Panc1 (cell line): ENCODE measurements around the gene CORO2B. TPM values are rescaled to one million over a fixed set of nuclear protein-coding genes. Genes with fewer than 3 reads are reported as not detected.

Source experiments
- ATAC-seq: fragments of 200-7000 bp; cut with Tn5 transposase; 2 replicates; pipeline ENCODE4 v1.9.1; 2020; ENCODE audit warnings: mild to moderate bottlenecking, moderate library complexity
- BruUV-seq: library from RNA; stranded (reverse); fragments of 400-500 nt; replicated peaks from 2 replicates; lab custom pipeline; 2021; lab: Mats Ljungman, UMichigan
- CTCF ChIA-PET: fragments of 300-600 bp; sonication (Branson Sonifier 250); formaldehyde crosslinking; loops from one replicate; lab custom pipeline; 2022; ENCODE audit warnings: antibody characterized with exemption; lab: Charles Lee
- POLR2A ChIA-PET: fragments of 300-600 bp; sonication (Branson Sonifier 250); formaldehyde crosslinking; loops from one replicate; lab custom pipeline; 2022; ENCODE audit warnings: antibody characterized with exemption; lab: Charles Lee
- DNase-seq: peaks from one replicate; pipeline ENCODE4 v3.0.0-alpha.2; 2010; ENCODE audit warnings: low read depth, low spot score
- H3K27ac ChIP-seq: 2 replicates; pipeline ENCODE4 v1.5.1; 2011; ENCODE audit warnings: mild to moderate bottlenecking, low read length, inconsistent platforms
- H3K27me3 ChIP-seq: fragments of 200-500 bp; sonication (Bioruptor generic); 2 replicates; pipeline ENCODE4 v1.6.0; 2014; ENCODE audit warnings: low read length, inconsistent platforms; ENCODE audit not compliant: control insufficient read depth, insufficient read depth
- H3K36me3 ChIP-seq: fragments of 200-500 bp; sonication (Bioruptor generic); 2 replicates; pipeline ENCODE4 v1.5.1; 2014; ENCODE audit warnings: inconsistent platforms, mild to moderate bottlenecking, low read length, moderate library complexity; ENCODE audit not compliant: control insufficient read depth, insufficient read depth
- H3K4me1 ChIP-seq: 2 replicates; pipeline ENCODE4 v1.5.1; 2011; ENCODE audit warnings: inconsistent platforms, mild to moderate bottlenecking, low read length, moderate library complexity; ENCODE audit not compliant: control insufficient read depth, insufficient read depth
- H3K4me3 ChIP-seq, 2 experiments: 2 replicates each; pipeline ENCODE4 v1.5.1; 2011 to 2012; ENCODE audit warnings: low read depth in 2 of 2, low read length in 2 of 2, mild to moderate bottlenecking in 2 of 2, inconsistent platforms in 1 of 2, moderate library complexity in 1 of 2
- H3K9me3 ChIP-seq: fragments of 200-500 bp; sonication (Bioruptor generic); 2 replicates; pipeline ENCODE4 v1.5.1; 2014; ENCODE audit warnings: low read depth, mild to moderate bottlenecking, inconsistent platforms, low read length, moderate library complexity; ENCODE audit not compliant: control insufficient read depth, insufficient read depth
- POLR2AphosphoS5 ChIP-seq: IDR thresholded peaks from 2 replicates; pipeline ENCODE4 v1.6.1; 2012; ENCODE audit warnings: mild to moderate bottlenecking, low read depth, low read length, moderate library complexity
- SIN3A ChIP-seq: IDR thresholded peaks from 2 replicates; pipeline ENCODE4 v1.6.1; 2012; ENCODE audit warnings: low read depth, mild to moderate bottlenecking, low read length, moderate library complexity, borderline replicate concordance; ENCODE audit not compliant: insufficient read depth
- TCF7L2 ChIP-seq: IDR thresholded peaks from 2 replicates; pipeline ENCODE4 v1.6.1; 2011; ENCODE audit warnings: mild to moderate bottlenecking, low read depth, low read length, inconsistent platforms
- in situ Hi-C: cut with HindIII; loops from 2 replicates; pipeline ENCODE4 v1.10.0; 2016; ENCODE audit warnings: low sequenced_read_pairs, low pct_unique_long_range_greater_than_20kb
- intact Hi-C: fragments of 100-400 bp; cut with micrococcal nuclease; formaldehyde crosslinking; loops from one replicate; pipeline ENCODE4 v1.10.0; 2022; ENCODE audit not compliant: unreplicated experiment
- total RNA-seq: library from RNA; stranded (reverse); gene quantifications from one replicate; pipeline ENCODE4 v1.2.1, GENCODE V29; 2021; ENCODE audit not compliant: unreplicated experiment
- TF ChIP-seq, protein P1 (sequence below), 2 experiments: IDR thresholded peaks; 2 replicates each; pipeline ENCODE4 v1.6.1; 2011 to 2012; ENCODE audit warnings: low read depth in 2 of 2, control low read depth in 1 of 2, low read length in 1 of 2, mild to moderate bottlenecking in 1 of 2, moderate library complexity in 1 of 2; ENCODE audit not compliant: insufficient read depth in 1 of 2
- TF ChIP-seq, protein P2 (sequence below): fragments of 450-650 bp; IDR thresholded peaks from 2 replicates; pipeline ENCODE4 v1.5.1; 2017; ENCODE audit warnings: mild to moderate bottlenecking

CORO2B gene
- total RNA-seq, 1 experiment from 2014 or later, result 0.36 TPM

DNA sequence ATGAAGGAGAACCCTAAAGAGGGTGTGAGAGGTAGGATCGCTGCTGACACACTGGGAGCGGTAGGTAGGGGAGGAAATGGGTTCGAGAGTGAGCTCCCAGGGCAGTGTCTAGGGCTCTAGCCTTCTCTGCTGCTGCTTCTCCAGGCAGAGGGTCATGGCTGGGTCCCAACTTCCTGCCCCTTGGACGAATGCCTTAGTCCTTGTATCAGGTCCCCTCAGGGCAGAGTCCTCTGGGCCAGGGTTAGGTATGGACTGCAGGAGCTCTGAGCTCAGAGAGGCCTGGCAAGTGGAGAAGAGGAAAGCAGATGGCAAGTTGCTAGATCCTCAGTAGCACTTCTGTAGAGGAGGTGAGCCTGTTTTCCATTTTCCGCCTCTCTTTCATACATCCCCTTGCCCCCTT, 2.9 kb downstream of the CORO2B start:
- in situ Hi-C loops (no loop called here), intact Hi-C loops (no loop called here)
- H3K36me3 ChIP-seq, result no peaks in the 10 kb centered on the region
- no peak for ATAC-seq
- no peak for DNase-seq
- peaks cover 3% of the 10 kb centered on the region; the same call in 1 of the 2 replicates for H3K4me1 ChIP-seq
- no peak overlapping the region for H3K27ac ChIP-seq
- H3K4me3 ChIP-seq, result no peak overlapping the region
- ChIA-PET POLR2A (no interaction called here), CTCF (interaction anchor here (0.6 to 0.7 kb wide), 2 partner anchors 94 to 450 kb away, joined by 3 to 5 read pairs; no protein-coding TSS in a partner anchor)
- H3K27me3 ChIP-seq, result peaks cover 5% of the 10 kb centered on the region
- TF ChIP-seq, protein P1, sequence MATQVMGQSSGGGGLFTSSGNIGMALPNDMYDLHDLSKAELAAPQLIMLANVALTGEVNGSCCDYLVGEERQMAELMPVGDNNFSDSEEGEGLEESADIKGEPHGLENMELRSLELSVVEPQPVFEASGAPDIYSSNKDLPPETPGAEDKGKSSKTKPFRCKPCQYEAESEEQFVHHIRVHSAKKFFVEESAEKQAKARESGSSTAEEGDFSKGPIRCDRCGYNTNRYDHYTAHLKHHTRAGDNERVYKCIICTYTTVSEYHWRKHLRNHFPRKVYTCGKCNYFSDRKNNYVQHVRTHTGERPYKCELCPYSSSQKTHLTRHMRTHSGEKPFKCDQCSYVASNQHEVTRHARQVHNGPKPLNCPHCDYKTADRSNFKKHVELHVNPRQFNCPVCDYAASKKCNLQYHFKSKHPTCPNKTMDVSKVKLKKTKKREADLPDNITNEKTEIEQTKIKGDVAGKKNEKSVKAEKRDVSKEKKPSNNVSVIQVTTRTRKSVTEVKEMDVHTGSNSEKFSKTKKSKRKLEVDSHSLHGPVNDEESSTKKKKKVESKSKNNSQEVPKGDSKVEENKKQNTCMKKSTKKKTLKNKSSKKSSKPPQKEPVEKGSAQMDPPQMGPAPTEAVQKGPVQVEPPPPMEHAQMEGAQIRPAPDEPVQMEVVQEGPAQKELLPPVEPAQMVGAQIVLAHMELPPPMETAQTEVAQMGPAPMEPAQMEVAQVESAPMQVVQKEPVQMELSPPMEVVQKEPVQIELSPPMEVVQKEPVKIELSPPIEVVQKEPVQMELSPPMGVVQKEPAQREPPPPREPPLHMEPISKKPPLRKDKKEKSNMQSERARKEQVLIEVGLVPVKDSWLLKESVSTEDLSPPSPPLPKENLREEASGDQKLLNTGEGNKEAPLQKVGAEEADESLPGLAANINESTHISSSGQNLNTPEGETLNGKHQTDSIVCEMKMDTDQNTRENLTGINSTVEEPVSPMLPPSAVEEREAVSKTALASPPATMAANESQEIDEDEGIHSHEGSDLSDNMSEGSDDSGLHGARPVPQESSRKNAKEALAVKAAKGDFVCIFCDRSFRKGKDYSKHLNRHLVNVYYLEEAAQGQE (IDR thresholded peaks at IDR 0.05; ENCODE audit: insufficient read depth in 1 of 2, low read depth in 2 of 2, low read length in 1 of 2), result no peak
- TF ChIP-seq TCF7L2, result no peak
- no peak for TF ChIP-seq POLR2AphosphoS5
- TF ChIP-seq, protein P2, sequence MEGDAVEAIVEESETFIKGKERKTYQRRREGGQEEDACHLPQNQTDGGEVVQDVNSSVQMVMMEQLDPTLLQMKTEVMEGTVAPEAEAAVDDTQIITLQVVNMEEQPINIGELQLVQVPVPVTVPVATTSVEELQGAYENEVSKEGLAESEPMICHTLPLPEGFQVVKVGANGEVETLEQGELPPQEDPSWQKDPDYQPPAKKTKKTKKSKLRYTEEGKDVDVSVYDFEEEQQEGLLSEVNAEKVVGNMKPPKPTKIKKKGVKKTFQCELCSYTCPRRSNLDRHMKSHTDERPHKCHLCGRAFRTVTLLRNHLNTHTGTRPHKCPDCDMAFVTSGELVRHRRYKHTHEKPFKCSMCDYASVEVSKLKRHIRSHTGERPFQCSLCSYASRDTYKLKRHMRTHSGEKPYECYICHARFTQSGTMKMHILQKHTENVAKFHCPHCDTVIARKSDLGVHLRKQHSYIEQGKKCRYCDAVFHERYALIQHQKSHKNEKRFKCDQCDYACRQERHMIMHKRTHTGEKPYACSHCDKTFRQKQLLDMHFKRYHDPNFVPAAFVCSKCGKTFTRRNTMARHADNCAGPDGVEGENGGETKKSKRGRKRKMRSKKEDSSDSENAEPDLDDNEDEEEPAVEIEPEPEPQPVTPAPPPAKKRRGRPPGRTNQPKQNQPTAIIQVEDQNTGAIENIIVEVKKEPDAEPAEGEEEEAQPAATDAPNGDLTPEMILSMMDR, result no peak
- no peak for TF ChIP-seq SIN3A
- no peaks in the 10 kb centered on the region for H3K9me3 ChIP-seq
- BruUV-seq, result no TSS peak

DNA sequence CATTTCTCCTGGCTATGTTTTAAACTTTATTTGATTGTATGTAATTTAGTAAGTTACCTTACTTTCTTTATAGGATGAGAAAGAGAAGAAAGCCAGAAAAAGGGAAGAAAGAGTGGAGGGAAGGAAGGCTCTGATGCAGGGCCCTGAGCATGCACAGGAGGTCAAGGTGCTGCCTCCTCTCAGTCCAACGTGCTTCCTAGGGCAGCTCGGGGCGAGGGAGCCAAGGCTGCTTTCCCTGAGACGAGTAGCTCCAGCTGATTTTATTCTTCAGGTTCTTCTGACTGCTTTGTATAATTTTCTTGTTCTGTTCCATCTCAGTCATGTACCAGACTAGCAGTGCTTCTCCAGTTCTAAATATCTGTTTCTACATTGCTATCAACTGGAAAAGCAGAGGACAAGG, 3.4 kb downstream of the CORO2B start:
- POLR2A ChIA-PET, result no interaction called here
- Histone ChIP-seq H3K9me3 (no peaks in the 10 kb centered on the region), H3K4me3 (no peak overlapping the region), H3K27ac (no peak overlapping the region), H3K27me3 (peaks cover 5% of the 10 kb centered on the region), H3K4me1 (peaks cover 3% of the 10 kb centered on the region; the same call in 1 of the 2 replicates), H3K36me3 (no peaks in the 10 kb centered on the region)
- in situ Hi-C loops (no loop called here), intact Hi-C loops (no loop called here)
- TF ChIP-seq, protein P2, result no peak
- TF ChIP-seq, protein P1 (IDR thresholded peaks at IDR 0.05; ENCODE audit: insufficient read depth in 1 of 2, low read depth in 2 of 2, low read length in 1 of 2), result no peak
- no peak for TF ChIP-seq SIN3A
- TF ChIP-seq POLR2AphosphoS5, result no peak
- no peak for TF ChIP-seq TCF7L2
- no TSS peak for BruUV-seq
- ATAC-seq, result no peak
- DNase-seq, result no peak
- CTCF ChIA-PET, result no interaction called here
